GM19351 (cell line): ENCODE data around the gene KRTCAP3.

Experiments used
- ATAC-seq: cut with Tn5 transposase; IDR thresholded peaks from one replicate; pipeline ENCODE4 v1.9.1; 2021; ENCODE audit warnings: mild to moderate bottlenecking, moderate library complexity; ENCODE audit not compliant: unreplicated experiment

Gene KRTCAP3

DNA sequence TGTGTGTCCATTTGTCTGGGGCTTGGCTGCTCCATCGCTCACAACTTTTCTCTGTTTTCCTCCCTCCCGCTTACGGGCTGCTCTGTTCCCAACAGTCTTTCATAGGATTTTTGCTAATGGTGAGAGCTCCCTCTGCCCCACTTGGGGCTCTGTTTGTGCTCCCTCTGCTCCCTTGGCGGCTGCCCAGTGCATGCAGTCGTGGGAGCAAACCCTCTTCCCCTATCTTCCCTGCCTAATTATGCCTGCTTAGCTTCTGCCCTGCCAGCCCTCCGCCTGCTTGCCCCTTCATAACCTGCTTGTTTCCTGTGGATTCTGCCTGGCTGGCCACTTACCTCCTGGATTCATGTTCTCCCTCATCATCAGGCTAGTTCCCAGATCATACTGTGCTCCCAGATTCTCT lies 6.6 kb upstream of the KRTCAP3 start:
- ATAC-seq: no peak

DNA sequence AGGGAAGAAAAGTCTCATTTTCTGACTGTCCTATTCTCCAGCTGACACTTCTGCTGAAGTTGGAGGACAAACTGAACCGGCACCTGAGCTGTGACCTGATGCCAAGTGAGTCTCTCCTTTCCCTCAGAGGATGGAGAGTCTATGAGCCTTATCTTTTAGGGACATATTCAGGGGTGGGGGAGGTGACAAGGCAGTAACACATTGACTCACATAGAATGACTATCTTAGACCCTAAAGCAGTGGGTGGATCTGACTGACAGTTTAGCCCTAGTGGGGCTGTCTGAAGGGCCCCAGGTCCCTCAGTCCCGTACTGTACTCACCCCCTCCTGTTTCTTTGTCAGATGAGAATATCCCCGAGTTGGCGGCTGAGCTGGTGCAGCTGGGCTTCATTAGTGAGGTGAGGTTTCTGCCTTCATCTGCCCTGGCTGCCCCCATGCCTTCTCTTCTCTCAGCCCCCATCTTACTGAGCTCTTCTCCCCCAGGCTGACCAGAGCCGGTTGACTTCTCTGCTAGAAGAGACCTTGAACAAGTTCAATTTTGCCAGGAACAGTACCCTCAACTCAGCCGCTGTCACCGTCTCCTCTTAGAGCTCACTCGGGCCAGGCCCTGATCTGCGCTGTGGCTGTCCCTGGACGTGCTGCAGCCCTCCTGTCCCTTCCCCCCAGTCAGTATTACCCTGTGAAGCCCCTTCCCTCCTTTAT lies 805 bp upstream of the KRTCAP3 start:
- ATAC-seq: no peak

DNA sequence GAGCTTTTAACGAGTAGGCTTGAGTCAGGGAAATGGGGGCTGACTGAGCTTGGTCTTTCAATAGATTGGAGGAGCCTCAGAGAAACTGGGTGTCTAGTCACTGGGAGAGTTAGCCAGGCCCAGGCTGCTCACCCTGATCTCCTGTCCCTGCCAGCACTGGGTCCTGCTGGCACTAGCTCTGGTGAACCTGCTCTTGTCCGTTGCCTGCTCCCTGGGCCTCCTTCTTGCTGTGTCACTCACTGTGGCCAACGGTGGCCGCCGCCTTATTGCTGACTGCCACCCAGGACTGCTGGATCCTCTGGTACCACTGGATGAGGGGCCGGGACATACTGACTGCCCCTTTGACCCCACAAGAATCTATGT lies 720 bp downstream of the KRTCAP3 start:
- ATAC-seq: no peak

DNA sequence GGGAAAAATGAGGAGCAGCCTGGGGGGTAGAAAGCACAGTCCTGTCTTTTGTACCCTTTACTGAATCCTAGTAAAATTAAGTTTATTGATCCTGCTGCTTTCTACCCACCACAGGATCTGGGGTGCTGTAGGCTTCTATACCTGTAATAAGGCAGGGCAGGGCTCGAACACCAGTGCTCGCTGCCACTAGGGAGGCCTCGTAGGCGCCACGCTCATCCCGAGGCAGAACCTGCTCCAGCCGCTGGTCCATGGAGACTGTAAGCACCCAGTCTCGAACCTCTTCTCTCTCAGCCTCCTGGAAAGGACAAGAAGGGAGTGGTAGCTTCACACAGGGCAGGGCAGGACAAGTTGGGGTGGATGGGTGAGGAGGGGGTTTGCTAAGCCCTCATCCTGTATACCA lies 3.0 kb downstream of the KRTCAP3 start:
- ATAC-seq: no peak

DNA sequence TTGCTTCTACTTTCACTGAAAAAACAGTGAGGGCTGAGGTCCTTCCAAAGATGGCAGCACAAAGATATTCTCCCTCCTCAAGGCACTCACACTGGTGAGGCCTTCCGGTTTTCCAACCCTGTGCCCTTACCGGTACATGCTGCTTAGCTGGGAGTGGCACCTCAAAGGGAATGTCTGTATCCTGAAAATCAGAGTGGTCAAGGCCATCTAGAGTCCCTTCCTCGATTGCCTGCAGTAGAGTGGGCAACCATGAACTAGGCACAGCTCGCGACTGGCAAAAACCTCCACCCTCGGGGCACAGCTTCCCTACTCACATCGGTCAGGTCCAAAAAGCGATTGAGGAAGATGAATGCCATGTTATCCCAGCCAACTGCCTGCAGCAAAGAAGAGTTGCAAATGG lies 3.4 kb downstream of the KRTCAP3 start:
- no peak for ATAC-seq

DNA sequence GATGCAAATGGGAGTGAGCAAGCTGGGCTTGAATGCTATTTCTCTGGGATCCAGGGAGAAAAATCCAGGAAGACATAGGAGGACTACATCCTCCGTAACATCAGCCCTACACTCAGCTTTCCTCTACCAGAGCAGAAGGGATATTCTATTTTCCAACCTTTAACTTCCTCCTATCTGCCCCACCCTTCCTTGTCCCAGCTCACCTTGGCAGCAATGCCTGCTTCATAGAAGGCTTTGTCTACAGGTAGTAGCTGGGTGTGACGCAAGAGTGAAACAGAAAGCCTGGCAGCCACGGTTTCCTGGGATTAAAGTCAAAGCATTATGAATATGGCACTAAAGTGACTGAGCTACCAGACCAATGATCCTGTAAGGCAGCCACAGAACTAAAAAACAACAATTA lies 3.9 kb downstream of the KRTCAP3 start:
- no peak for ATAC-seq

DNA sequence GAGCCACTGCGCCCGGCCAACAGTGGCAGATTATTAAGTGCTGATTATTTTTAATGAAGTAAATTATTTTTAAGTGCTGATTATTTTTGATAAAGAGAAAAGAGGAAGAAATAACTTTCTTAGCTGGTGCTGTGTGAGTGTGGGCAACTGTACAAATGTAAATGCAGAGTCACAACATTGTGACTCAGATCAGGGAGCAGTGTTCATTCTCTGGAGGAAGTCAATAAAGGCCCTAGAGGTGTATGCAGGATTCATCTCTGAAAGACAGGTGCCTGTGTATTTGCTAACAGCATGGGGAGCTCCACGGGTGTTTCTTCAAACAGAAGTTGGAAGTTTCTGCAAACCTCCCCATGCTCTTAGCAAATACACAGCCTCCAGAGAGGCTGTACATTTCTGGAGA lies 6.2 kb downstream of the KRTCAP3 start:
- ATAC-seq: no peak

DNA sequence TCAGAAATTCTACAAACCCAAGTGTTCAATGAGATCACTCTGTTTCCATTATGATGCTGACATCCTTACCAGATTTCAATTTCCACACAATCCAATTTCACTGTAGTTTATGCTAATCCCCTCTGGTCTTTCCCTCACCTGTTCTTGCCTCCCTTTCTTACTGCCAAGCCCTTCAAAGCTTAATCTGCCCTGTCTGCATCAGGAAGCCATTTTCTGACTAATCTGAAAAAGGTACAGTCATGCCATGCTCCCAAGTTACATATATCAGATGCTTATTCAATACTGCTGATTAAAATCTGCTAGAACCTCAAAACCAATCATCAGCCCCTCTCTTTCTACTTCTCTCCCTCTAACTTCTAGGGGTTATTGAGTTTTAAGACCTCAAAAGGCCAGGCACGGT lies 8.9 kb downstream of the KRTCAP3 start:
- ATAC-seq: no peak

DNA sequence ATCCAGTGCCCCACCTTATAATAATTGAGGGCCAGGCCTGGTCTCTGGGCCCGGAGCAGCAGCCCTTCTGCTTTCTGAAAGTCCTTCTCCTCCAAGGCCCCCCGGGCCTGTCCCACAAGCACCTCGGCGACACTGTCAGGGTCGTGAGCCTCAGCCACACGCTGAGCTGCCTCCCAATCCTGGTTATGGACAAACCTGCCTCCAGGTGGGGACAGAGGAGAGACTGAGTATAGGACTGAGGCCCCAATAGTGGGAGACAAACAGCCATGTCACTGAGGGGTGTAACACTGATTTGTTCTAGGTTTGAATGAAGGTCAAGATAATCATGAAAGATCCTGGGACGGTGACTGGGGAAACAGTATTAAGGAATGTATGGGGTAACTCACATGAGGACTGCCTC lies 11.8 kb downstream of the KRTCAP3 start:
- ATAC-seq: no peak

DNA sequence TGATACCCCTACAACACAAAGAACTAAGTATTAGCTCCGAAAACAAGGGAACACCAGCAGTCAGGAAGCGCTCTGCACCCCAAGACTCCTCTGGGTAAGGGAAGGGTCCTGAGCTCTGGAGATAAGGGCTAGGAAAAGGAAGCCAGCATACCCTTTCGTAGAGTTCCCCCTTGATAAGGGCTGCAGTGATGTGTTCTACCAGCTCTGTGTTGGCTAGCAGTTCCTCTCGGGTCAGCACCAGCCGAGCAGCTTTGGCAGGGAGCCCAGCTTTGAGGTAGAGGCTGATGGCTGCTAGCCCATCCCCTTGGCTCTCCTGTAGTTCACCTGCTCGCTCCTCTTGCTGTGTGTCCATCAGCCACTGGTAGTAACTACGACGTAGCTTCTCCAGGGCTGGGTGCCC lies 18.9 kb downstream of the KRTCAP3 start:
- no peak for ATAC-seq

DNA sequence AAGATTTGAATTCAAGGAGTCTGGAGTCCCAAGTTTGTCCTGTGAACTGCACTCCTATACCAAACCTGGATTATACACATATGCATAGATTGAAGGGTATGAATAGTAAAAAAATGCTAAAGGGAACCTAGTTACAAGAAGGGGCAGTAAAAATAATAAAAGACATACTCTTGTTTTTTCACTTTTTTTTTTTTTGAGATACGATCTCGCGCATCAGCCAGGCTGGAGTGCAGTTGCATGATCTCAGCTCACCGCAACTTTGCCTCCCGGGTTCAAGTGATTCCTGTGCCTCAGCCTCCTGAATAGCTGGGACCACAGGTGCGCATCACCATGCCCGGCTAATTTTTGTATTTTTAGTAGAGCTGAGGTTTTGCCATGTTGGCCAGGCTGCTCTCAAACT lies 22.3 kb downstream of the KRTCAP3 start:
- no peak for ATAC-seq

DNA sequence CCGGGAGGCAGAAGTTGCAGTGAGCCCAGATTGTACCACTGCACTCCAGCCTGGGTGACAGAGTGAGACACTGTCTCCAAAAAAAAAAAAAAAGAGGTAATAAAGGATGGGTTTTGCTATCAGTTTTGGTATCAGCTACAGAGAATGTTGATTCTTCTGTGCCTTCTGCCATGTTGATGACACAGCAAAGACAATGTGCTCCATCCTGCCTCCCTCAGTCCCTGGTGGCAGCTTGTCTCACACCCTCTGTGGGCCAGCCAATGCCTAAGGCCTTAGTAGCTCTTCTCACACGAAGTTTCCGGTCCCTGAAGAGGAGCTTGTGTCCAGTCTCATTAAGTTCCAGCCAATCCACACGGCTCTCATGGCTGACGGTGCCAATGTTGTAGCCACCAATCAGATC lies 29.8 kb downstream of the KRTCAP3 start:
- ATAC-seq: no peak

DNA sequence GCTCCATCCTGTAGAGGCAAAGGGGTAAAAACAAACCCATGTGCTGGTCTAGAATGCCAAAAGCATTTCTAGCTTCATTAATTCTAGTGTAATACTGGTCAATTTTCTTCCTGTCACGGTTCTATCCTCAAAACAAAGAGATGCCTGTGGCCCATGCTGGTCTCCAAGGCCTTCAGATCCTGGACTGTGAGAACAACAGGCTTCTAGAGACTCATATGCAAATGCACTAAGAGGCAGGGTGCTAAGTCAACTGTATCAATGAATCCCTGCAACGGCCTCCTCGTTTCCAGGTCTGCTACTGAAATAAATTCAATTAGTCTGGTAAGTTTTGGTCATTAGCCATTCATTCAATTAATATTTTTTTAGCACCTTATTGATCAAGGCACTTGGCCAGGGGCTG lies 43.3 kb downstream of the KRTCAP3 start:
- ATAC-seq: no peak

DNA sequence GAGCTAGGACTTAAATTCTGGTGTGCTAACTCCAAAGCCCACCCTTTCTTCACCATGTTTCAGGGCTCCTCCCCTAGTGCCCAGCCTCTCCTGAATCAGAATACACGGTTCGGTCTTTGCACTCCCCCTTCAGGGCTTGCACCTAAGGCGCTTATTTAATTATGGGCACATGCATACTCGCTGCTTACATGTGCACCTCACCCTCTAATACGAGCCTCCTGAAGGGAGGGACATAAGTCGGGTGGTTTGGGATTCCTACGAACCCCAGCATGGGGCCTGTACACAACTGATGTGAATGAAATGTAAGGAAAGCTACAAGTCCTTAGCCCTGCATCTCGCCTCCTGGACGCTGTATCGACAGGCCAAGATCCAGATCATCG lies 46.9 kb downstream of the KRTCAP3 start:
- ATAC-seq: no peak

DNA sequence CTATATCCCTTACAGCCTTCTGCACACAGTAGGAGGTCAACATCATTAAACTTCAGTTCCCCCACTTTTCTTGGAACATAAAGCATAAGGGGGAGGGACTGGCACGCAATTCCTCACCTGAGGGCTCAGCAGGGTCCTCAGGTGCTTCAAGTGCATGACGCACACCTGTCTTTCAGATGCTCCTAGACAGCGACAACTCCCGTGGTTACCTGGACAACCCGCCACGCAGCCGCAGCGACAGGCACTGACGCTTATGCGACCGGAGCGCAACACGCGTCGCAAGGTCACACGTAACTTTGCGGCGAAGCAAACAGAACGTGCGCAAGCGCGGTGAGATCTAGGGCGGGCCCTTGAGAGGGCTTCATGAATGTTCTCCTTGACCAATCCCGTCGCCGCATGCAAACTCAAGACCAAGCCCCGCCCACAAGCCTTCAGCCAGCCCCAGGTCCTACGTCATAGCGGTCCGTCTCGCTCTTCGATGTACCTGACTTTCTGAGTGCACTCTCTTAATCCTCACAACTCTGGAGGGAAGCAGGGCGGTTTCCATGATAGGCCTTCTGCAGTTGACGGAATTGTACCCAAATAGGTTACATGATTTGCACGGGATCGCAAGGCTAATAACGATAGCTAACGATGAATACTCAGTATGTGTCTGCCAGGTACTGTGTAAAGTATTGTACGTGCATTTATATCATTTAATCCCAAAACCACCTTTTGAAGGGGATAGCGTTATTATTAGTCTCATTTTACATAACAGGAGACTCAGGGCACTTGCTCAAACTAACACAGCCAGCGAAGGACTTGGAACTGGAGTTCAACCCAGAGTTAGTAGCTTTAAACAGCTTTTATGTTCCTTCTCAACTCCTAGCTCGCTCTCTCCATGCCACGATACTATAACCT lies 47.6 kb downstream of the KRTCAP3 start, which contains the start of gene IFT172:
Gene IFT172, minus strand, starts transcription at position 246 of the 900 bp plus-strand sequence. Its CDS starts 90 bp downstream, at position 156.
- ATAC-seq: peak; percentile 96

DNA sequence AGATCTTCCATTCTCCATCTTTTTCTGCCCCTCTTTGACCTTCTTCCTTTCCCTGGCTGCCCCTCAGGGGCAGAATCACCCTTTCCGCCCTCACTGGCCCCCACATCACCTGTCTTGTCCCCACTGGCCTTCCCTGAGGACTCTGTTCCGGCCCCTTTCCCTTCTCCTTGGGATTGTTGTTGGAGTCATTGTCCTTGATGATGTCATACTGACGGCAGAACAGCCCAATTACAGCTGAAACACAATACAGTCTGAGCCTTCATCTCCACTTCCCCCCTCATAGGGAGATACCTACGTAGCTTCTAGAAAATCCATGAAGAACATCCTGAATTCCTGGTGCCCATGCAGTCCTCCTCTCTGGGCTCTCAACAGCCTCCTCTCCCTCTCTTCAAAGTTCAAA lies 50.4 kb downstream of the KRTCAP3 start:
- ATAC-seq: no peak

DNA sequence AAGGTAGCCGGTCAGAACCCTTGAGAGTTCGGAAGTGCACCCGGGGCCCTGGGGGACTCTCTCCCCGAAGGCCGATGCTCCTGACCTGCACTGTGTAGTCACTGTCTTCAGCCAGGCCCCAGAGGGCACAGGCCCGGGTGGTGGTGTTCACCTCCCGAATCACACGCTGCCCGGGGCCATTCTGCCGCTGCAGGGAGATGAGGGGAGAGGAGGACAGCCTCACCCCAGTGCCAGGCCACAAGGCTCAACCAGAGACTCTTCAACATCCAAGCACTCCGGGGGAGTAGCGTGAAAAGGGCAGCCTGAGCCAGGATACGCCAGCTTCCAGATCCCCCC lies 51.7 kb downstream of the KRTCAP3 start:
- ATAC-seq: no peak
